AG20443 (cell line): Measurements from ENCODE around the gene TEX53.

Experiments
- DNase-seq: peaks from one replicate; pipeline ENCODE4 v3.0.0; 2012; ENCODE audit warnings: low spot score, mixed read lengths

The TEX53 gene

GRCh38 chr9:114680259-114681001 is 22.8 kb upstream of the TEX53 start:
- no peak for DNase-seq

GRCh38 chr9:114678795-114679194 is 21.2 kb upstream of the TEX53 start:
- no peak for DNase-seq

- DNase-seq, result no peak
Measured at GRCh38 chr9:114678130-114678529, 20.5 kb upstream of the TEX53 start.

DNA sequence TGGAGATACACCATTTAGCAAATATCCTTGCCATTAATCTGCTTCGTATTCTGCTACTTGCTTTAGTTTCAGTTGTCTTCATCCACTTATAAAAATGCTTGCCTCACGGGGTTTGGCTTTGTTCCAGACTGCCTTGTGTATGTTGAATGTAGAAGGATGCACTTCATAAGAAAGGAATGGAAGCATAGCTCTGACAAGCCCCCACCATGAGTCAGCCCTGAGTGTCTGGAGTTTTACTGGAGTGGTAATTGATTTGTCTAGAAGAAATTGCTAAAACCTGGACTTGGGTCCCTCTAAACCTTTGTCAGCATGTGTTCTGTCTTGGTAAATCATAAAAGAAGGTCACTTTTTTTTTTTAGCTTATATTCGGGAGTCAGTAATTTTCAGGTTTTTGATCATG is 19.8 kb upstream of the TEX53 start:
- DNase-seq, result peak; percentile 91

- no peak for DNase-seq
Measured at GRCh38 chr9:114676901-114677300, 19.3 kb upstream of the TEX53 start.

DNA sequence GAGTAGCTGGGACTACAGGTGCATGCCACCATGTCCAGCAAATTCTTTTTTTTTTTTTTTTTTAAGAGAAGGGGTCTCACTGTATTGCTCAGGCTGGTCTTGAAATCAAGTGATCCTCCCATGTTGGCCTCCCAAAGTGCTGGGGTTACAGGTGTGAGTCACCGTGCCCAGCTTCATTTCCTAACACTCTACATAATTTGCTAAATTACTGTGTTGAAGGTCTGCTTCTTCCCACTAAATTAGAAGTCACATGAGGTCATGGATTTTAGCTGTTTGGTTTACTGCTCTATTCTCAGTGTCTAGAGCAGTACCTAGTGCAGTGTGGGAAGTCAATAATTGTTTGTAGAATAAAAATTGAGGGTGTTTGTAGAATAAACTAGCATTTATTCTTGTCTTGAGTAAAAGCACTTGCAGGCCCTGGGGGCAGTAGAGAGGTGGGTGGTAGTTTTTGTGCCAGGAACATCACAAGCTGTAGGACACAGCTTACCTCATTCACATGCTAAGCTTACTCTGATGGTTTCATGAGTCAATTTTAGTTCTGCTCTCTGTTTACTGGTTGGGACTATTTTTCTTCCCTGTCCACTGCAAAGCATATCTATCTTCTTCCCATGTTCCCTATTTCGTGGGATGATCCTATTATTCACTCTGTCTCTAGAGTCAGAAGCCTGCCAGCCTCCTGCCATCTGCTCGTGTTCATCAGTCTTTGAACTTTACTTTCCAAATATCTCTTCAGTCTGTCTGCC is 17.4 kb upstream of the TEX53 start:
- no peak for DNase-seq

DNA sequence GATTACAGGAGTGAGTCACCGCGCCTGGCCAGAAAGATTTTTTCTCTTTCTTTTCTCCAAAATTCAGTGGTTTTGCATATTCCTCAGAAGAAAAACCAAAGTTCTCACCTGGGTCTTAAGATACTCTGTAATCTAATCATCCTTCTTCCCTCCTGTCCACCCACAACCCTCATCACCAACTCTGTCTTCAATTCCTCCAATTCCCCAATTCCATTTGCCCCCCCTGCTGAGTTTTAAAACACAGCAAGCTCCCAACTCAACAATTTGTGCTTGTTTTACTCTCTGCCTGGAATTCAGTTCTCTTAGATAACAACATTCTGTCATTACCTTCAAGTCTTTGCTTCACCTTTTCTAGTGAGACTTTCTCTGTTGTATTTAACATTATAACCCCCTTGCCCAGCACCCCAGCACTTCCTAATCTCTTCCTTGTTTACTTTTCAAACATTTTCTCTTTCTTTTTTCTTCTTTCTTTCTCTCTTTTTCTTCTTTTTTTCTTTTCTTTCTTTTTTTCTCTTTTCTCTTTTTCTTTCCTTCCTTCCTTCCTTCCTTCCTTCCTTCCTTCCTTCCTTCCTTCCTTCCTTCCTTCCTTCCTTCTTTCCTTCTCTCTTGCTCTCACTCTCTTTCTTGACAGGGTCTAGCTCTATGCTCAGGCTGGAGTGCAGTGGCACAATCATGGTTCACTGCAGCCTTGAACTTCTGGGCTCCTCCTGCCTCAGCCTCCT is 16.6 kb upstream of the TEX53 start:
- no peak for DNase-seq

- DNase-seq, result no peak
Measured at GRCh38 chr9:114671605-114672004, 14.0 kb upstream of the TEX53 start.

DNA sequence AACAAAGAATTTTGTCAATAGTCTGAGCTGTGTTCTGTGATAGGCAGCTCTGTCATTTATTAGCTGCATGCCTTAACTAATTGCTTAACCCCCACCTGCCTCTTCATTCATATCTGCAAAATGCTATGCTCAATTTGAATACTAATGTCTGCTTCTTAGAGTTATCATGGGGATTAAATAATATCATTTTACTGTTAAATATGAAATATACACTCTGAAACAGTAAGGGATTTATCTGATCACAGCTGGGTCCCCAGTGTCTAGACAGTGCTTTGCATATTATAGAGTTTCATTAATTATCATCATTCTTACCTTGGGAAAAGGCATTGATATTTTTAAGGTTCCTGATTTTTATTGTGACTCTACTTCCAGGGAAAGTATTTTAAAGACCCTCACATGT is 12.4 kb upstream of the TEX53 start:
- no peak for DNase-seq

GRCh38 chr9:114668146-114668545 is 10.5 kb upstream of the TEX53 start:
- DNase-seq, result no peak

DNA sequence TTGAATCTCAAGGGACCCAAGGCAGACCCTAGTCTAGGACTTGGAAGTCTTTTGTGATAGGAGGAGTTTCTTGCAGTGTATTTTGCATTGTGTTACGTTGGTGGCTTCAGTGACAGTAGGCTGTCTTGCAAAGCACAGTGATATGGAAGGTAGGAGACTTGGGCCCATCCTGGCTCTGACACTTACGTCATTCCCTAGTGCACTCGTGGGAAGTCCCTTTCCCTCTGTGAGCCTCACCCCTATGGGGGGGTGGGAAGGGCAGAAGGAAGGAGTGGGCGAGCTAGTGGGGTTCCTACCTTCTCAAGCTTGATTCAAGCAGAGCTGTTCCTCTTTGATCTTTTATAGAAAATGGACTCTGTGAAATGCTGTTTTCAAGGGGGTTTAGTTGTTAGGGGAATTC is 9.2 kb upstream of the TEX53 start:
- DNase-seq, result no peak

- DNase-seq, result no peak
Measured at GRCh38 chr9:114666401-114666800, 8.8 kb upstream of the TEX53 start.

- DNase-seq, result no peak
Measured at GRCh38 chr9:114664181-114664580, 6.6 kb upstream of the TEX53 start.

DNA sequence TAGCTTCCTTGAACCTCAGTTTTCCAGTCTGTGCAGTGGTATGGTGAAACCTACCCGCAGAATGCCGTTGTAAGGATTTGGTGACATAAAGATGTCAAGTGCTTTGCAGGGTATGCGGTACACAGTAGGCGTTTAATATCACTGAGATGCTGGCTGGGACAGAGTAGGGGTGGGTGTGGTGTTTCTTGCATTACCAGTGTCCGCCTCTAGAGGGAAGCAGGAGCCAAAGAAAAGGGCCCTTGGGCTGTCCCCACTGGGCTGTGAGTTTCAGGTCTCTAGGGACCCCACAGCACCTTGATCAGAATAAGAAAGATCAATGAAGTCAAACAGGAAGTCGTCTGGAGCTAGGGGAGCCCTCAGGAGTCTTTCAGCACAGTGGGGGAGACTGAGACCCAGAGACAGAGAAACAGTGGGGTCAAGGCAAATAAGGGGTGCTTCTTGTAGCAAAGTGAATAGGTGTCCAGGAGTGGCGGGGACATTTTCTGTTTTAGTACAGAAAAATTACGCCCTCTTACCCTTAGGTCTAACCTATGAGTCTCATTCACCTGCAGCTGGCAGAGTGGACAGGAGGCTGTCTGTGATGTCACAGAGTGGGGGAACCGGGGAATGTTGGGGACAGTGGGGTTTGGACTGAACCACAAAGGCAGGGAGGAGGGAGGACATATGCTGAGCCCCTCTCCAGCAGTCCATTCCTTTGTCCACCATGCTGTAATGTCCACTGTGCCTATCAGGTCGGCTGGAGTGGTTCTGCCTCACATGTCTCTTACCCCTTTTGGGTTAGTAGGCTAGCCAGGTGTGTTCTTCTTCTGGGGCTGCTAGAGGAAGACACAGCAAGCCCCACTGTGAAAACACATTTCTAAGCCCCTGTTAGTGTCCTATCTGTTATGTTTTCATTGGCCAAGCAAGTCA is 4.7 kb upstream of the TEX53 start:
- DNase-seq, result peak; percentile 87

GRCh38 chr9:114656301-114656700 is 1.3 kb downstream of the TEX53 start:
- DNase-seq, result no peak

DNA sequence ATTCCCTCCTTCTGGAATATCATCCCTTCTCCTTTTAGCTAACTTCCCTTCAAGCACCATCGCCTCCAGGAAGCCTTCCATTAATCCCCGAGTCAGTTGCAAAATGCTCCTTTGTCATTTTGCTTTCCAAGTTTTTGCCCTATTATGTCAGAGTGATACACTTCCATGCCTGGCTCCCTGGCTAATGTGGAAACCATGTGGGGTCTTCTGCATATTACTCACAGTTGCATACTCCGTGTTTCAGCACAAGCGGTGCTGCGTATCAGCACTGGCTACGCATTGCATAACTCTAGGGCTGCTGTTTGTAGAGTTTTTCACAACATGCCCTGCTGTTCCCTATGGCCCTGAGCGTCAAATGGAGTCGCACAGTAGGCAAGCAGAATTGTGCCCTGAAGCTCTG is 1.9 kb downstream of the TEX53 start:
- peak; percentile 78 for DNase-seq

- DNase-seq, result peak; percentile 84
Measured at GRCh38 chr9:114653556-114654159, 3.9 kb downstream of the TEX53 start.

DNA sequence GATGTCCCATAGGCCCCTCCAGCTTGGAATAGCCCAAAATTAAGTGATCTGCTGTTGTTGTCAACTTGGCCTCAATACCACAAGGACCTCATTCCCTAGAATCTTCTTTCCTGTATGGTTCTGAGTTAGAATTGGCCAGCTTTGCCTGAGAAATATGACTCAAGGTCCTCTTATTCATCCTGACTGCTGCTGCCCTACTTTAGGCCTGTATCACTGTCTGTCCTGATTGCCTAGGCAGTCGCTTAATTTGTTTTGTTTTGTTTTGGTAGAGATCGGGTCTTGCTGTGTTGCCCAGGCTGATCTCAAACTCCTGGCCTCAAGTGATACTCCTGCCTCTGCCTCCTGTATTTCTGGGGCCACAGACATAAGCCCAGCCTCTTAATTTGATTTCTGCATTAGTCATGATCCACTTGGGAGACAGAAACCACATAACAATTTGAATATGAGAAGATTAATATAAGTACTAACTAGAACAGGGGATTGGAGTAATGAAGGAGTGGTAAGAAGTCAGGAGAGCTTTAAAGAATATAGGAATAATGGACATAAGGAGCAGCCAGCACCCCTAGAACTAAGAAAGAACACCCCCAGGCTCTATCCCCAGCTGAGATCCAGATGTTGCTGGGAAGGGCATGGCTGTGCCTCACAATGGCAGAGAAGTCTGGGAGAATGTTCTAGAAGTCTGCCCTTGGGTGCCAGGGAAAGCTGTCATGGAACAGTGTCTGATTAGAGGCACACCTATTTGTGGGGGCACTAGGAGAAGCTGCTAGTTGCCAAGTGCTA is 4.6 kb downstream of the TEX53 start:
- DNase-seq, result peak; percentile 62

GRCh38 chr9:114643896-114644295 is 13.7 kb downstream of the TEX53 start:
- DNase-seq, result no peak

DNA sequence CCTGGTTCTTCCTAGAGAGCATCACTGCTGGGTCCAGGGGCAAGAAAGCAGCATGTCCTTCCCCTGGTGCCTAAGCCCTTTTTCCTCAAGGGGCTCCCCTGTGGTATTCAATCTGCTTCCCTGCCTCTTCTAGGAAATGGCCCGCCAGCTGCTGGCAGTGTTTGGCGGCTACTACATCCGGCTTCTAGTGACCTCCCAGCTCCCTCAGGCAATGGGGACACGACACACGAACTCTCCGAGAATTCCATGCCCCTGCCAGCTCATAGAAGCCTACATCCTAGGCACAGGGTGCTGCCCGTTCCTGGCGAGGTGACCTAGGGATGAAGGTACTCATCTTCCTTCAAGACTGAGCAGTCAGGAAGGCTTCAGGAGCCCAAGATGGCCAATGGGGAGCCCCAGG is 14.6 kb downstream of the TEX53 start:
- DNase-seq, result no peak

GRCh38 chr9:114641967-114642366 is 15.6 kb downstream of the TEX53 start:
- DNase-seq, result no peak
